ENCODE data around the gene UBE3D.
"Not testable (repeated sequence)": the region's sequence is repeated elsewhere in the genome, so short reads cannot be mapped to it uniquely, and the experiment has no call there.

Gene UBE3D

GRCh38 chr6:82870582-82871172 is 195.0 kb downstream of the UBE3D start:
- no peak for DNase-seq (ENCODE audit: low read depth in 2 of 2)

GRCh38 chr6:82869493-82869892 is 196.1 kb downstream of the UBE3D start:
- DNase-seq (ENCODE audit: low read depth in 2 of 2): no peak

GRCh38 chr6:82867946-82868345 is 197.7 kb downstream of the UBE3D start:
- DNase-seq (ENCODE audit: low read depth in 2 of 2): no peak

GRCh38 chr6:82866446-82866845 is 199.2 kb downstream of the UBE3D start:
- no peak for DNase-seq (ENCODE audit: low read depth in 2 of 2)

- DNase-seq (ENCODE audit: low read depth in 2 of 2): no peak
Observed at GRCh38 chr6:82865461-82865860, 200.2 kb downstream of the UBE3D start.

DNA sequence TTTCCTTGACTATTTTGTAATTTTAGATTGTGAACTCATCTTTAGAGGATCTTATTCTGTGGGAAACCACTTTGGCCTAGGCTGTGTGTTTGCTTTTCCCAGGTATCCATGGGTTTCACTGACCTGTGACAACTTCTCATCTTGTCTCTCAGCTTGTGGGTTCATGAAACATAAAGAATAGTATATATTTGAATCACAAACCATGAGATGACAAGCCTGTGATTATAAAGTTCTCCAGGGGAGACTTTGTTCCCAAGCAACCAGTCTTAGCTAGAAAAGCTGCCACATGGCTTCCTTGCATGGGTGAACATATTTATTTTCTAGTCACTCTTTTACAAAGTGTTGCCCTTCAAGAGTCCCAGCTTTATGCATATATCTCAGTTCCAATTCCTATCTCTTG is 201.9 kb downstream of the UBE3D start:
- no peak for DNase-seq (ENCODE audit: low read depth in 2 of 2)

DNA sequence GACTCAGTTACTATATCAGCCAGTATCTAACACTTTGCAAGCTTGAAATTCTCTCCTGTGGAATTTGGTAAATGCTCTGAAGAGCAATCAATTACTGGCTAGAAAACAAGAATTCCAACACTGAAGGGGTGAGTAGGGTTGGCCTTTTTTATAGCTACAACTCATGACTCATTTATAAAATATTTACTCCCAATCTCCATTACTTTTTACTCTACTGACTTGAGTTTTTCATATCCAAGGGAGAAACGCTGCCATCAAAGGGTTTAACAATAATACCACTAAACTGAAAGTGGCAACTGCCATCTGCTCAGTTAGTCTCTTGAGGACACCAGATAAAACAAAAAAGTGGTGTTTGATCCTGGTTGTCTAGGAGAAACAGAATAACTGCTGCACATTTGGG is 203.1 kb downstream of the UBE3D start:
- DNase-seq (ENCODE audit: low read depth in 2 of 2): no peak

DNA sequence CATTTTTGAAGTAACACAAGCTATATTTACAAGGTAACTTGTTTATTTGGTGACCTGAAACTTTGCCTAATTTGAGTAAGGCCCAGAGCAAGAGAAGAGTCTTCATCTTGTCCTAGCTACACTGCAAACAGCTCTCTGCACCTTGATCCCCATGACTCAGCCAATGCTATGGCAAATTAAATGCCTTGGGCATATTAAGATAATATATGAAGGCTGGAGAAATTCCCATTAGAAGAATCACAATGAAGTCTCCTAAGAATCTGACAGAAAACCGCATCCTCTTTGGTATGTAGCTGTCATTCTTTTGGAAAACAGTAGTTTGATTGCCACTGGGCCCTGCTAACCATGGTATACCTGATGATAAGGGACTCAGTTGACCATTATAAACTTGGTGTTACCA is 204.5 kb downstream of the UBE3D start:
- DNase-seq (ENCODE audit: low read depth in 2 of 2): no peak

GRCh38 chr6:82856077-82856476 is 209.6 kb downstream of the UBE3D start:
- not testable (repeated sequence) for DNase-seq (ENCODE audit: low read depth in 2 of 2)

- not testable (repeated sequence) for DNase-seq (ENCODE audit: low read depth in 2 of 2)
Observed at GRCh38 chr6:82852904-82853303, 212.7 kb downstream of the UBE3D start.

DNA sequence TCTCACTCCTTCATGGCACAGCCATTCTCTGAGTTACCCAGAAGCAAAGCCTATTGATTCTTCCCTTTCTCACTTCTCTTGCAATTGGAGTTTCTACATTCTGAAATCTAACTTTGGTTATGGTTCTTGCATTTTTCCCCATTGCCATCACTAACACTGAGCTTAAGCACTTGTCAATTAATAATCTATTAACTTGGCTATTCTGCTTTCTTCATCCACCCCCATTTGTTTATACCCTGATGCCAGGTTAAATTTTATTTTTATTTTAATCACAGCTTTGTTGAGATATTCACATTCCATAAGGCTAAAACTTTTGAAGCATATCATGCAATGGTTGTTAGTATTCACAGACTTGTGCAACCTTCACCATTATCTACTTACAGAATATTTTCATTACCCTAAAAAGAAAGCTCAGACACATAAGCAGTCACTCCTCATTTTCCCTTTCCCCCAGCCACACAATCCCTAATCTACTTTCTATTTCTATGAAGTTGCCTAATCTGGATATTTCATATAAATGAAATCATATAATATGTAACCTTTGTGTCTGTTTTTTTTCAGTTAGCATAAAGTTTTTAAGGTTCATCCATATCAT is 222.3 kb downstream of the UBE3D start:
- no peak for DNase-seq (ENCODE audit: low read depth in 2 of 2)

- no peak for DNase-seq (ENCODE audit: low read depth in 2 of 2)
Observed at GRCh38 chr6:82842721-82843120, 222.9 kb downstream of the UBE3D start.
